ENCODE results near the gene EML2. TPM values are rescaled to one million over a fixed set of nuclear protein-coding genes. Genes with fewer than 3 reads are reported as not detected.
"Not testable (repeated sequence)": the region's sequence is repeated elsewhere in the genome, so short reads cannot be mapped to it uniquely, and the experiment has no call there.

The EML2 gene
- total and polyA plus RNA-seq, 2 experiments from 2014 or later = 13.9 to 17.0 TPM

DNA sequence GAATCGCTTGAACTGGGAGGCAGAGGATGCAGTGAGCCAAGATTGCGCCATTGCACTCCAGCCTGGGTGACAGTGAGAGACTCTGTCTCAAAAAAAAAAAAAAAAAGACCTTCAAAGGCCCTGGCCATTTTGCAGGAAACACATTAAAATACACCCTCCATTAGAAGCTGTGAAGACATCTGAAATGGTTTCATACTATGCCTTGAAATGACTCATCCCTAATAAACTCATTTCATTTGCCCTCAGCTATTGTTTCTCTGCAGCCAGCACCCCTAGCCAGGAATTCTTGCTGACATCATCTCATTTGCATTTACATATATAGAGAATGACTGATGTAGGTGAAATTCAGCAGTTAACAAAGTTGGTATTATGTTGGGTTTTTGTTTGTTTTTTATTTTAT, 8.7 kb downstream of the EML2 start:
- TF ChIP-seq EZH2 (IDR thresholded peaks at IDR 0.05; ENCODE audit: borderline replicate concordance) (no peak), EZH2phosphoT487 (IDR thresholded peaks at IDR 0.05; ENCODE audit: low read depth, severe bottlenecking, unreplicated experiment) (no peak)
- Histone ChIP-seq H3K27ac (peak overlapping the region; percentile 41), H3K36me3 (replicated peaks; ENCODE audit: insufficient read depth, low read depth) (no peaks in the 10 kb centered on the region), H3K79me2 (no peaks in the 10 kb centered on the region), H3K4me1 (ENCODE audit: insufficient read depth) (no peaks in the 10 kb centered on the region), H4K20me1 (ENCODE audit: insufficient read depth, poor library complexity, severe bottlenecking) (no peaks in the 10 kb centered on the region), H3K4me2 (no peak overlapping the region), H3K9me3 (ENCODE audit: low read depth) (no peaks in the 10 kb centered on the region), H3K27me3 (no peaks in the 10 kb centered on the region), H3K9me2 (replicated peaks; ENCODE audit: insufficient read depth) (no peaks in the 10 kb centered on the region), H2AFZ (no peak overlapping the region), H3K4me3 (no peak overlapping the region)
- DNase-seq (ENCODE audit: low spot score) = peak; percentile 61
- 93% methylated on average over 2 of the region's 2 CpGs for WGBS (ENCODE audit: low lambda C conversion rate, missing lambda C conversion rate)

DNA sequence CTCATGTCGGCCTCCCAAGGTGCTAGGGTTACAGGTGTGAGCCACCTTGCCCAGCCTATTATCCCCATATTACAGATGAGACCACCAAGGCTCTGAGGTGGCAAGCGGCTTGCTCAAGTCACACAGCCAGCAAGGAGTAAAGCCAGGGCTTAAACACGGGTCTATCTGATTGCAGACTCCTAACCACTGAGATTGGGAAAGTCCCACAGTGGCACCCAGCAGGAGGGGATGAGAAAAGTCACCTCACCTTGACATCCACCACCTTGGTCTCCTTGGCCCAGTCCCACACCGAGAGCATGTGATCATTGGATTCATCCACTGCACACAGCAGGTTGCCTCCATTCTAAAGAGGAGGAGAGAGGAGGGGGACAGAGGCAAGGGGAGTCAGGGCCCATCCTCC, 9.5 kb downstream of the EML2 start:
- no peaks in the 10 kb centered on the region for H3K79me2 ChIP-seq
- H4K20me1 ChIP-seq (ENCODE audit: insufficient read depth, poor library complexity, severe bottlenecking) = no peaks in the 10 kb centered on the region
- no peak for DNase-seq (ENCODE audit: low spot score)

DNA sequence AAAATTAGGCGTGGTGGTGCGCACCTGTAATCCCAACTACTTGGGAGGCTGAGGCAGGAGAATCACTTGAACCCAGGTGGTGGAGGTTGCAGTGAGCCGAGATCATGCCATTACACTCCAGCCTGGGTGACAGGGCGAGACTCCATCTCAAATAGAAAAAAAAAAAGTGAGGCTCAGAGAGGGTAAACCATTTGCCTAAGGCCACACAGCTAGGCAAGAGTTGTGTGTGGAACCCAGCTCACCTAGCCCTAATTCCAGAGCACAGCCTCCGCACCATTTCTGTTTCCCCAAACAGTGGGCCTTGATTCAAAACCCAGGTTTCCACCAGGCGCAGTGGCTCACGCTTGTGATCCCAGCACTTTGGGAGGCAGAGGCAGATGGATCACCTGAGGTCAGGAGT, 11.0 kb downstream of the EML2 start:
- H3K27me3 ChIP-seq; H2AFZ ChIP-seq; H3K4me2 ChIP-seq; H3K36me3 ChIP-seq (replicated peaks; ENCODE audit: insufficient read depth, low read depth); H3K4me3 ChIP-seq; H3K9me2 ChIP-seq (replicated peaks; ENCODE audit: insufficient read depth); H3K79me2 ChIP-seq; H3K9me3 ChIP-seq (ENCODE audit: low read depth); H3K4me1 ChIP-seq (ENCODE audit: insufficient read depth); DNase-seq (ENCODE audit: low spot score); H4K20me1 ChIP-seq (ENCODE audit: insufficient read depth, poor library complexity, severe bottlenecking); H3K27ac ChIP-seq: not testable (repeated sequence)
- WGBS (ENCODE audit: low lambda C conversion rate, missing lambda C conversion rate) = 92% methylated on average over 7 of the region's 7 CpGs

More for the DNA sequence above, 9.5 kb downstream of the EML2 start:
- TF ChIP-seq EZH2phosphoT487 (IDR thresholded peaks at IDR 0.05; ENCODE audit: low read depth, severe bottlenecking, unreplicated experiment) (no peak), EZH2 (IDR thresholded peaks at IDR 0.05; ENCODE audit: borderline replicate concordance) (no peak)
- TF ChIP-seq, protein P1, sequence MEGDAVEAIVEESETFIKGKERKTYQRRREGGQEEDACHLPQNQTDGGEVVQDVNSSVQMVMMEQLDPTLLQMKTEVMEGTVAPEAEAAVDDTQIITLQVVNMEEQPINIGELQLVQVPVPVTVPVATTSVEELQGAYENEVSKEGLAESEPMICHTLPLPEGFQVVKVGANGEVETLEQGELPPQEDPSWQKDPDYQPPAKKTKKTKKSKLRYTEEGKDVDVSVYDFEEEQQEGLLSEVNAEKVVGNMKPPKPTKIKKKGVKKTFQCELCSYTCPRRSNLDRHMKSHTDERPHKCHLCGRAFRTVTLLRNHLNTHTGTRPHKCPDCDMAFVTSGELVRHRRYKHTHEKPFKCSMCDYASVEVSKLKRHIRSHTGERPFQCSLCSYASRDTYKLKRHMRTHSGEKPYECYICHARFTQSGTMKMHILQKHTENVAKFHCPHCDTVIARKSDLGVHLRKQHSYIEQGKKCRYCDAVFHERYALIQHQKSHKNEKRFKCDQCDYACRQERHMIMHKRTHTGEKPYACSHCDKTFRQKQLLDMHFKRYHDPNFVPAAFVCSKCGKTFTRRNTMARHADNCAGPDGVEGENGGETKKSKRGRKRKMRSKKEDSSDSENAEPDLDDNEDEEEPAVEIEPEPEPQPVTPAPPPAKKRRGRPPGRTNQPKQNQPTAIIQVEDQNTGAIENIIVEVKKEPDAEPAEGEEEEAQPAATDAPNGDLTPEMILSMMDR (IDR thresholded peaks at IDR 0.05; ENCODE audit: poor library complexity) = no peak
- no peaks in the 10 kb centered on the region for H3K4me1 ChIP-seq (ENCODE audit: insufficient read depth)
- no peaks in the 10 kb centered on the region for H3K27me3 ChIP-seq
- WGBS (ENCODE audit: low lambda C conversion rate, missing lambda C conversion rate) = 89% methylated on average over 4 of the region's 4 CpGs
- no peaks in the 10 kb centered on the region for H3K9me3 ChIP-seq (ENCODE audit: low read depth)
- no peaks in the 10 kb centered on the region for H3K9me2 ChIP-seq (replicated peaks; ENCODE audit: insufficient read depth)
- no peak overlapping the region for H3K27ac ChIP-seq
- no peak overlapping the region for H3K4me3 ChIP-seq
- H2AFZ ChIP-seq = no peak overlapping the region
- H3K4me2 ChIP-seq = no peak overlapping the region
- H3K36me3 ChIP-seq (replicated peaks; ENCODE audit: insufficient read depth, low read depth) = no peaks in the 10 kb centered on the region

DNA sequence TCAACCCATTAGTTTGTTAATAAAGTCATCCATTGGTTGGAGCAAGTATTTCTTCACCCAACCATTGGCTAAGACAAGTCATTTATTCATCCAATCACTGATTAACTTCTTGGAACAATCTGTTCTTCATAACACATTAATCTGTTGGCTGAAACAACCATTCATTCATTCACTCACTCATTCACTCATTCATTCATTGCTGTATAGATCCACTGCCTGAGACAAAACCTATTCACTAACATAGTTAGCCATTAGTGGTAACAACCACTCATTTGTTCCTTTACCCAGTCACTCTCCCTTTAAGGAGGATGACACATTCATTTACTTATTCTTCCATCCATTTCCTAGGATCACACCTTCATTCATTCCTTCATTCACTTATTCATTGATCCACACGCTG, 15.2 kb downstream of the EML2 start:
- H3K27me3 ChIP-seq = no peaks in the 10 kb centered on the region
- TF ChIP-seq, protein P1 (IDR thresholded peaks at IDR 0.05; ENCODE audit: poor library complexity) = no peak
- TF ChIP-seq EZH2 (IDR thresholded peaks at IDR 0.05; ENCODE audit: borderline replicate concordance) = no peak
- TF ChIP-seq EZH2phosphoT487 (IDR thresholded peaks at IDR 0.05; ENCODE audit: low read depth, severe bottlenecking, unreplicated experiment) = no peak
- H2AFZ ChIP-seq = no peak overlapping the region
- H3K4me3 ChIP-seq = no peak overlapping the region
- H3K4me2 ChIP-seq = no peak overlapping the region
- H3K79me2 ChIP-seq = no peaks in the 10 kb centered on the region
- H3K9me2 ChIP-seq (replicated peaks; ENCODE audit: insufficient read depth) = no peaks in the 10 kb centered on the region
- H3K27ac ChIP-seq = no peak overlapping the region
- H3K4me1 ChIP-seq (ENCODE audit: insufficient read depth) = no peaks in the 10 kb centered on the region
- no peaks in the 10 kb centered on the region for H4K20me1 ChIP-seq (ENCODE audit: insufficient read depth, poor library complexity, severe bottlenecking)
- WGBS (ENCODE audit: low lambda C conversion rate, missing lambda C conversion rate) = 96% methylated on average over 1 of the region's 1 CpG
- no peaks in the 10 kb centered on the region for H3K9me3 ChIP-seq (ENCODE audit: low read depth)
- DNase-seq (ENCODE audit: low spot score) = no peak
- no peaks in the 10 kb centered on the region for H3K36me3 ChIP-seq (replicated peaks; ENCODE audit: insufficient read depth, low read depth)

Measured in hepatocyte (in vitro differentiated cells).